NB4 (cell line): Measurements from ENCODE around the gene ZFAND4.
"Not testable (repeated sequence)": the region's sequence is repeated elsewhere in the genome, so short reads cannot be mapped to it uniquely, and the experiment has no call there.

ENCODE experiments used
- DNase-seq: peaks from one replicate; pipeline ENCODE4 v3.0.0; 2010; ENCODE audit warnings: low read depth
- H3K4me3 ChIP-seq: one replicate; pipeline ENCODE4 v1.5.1; 2011; ENCODE audit warnings: mild to moderate bottlenecking, low read depth, low read length, moderate library complexity
- CTCF ChIP-seq: IDR thresholded peaks from one replicate; pipeline ENCODE4 v1.5.1; 2012; ENCODE audit warnings: low read depth, low read length
- MAX ChIP-seq: IDR thresholded peaks from 2 replicates; pipeline ENCODE4 v1.6.1; 2011; ENCODE audit warnings: low read depth, low read length
- MYC ChIP-seq: IDR thresholded peaks from 2 replicates; pipeline ENCODE4 v1.6.1; 2011; ENCODE audit warnings: low read depth, low read length
- POLR2A ChIP-seq: IDR thresholded peaks from 2 replicates; pipeline ENCODE4 v1.6.1; 2011; ENCODE audit warnings: mild to moderate bottlenecking; ENCODE audit not compliant: insufficient read length; ENCODE audit errors: extremely low read depth

The ZFAND4 gene

GRCh38 chr10:45660876-45661411, 11.6 kb downstream of the ZFAND4 start:
- H3K4me3 ChIP-seq, result no peak overlapping the region
- TF ChIP-seq MAX, result no peak
- DNase-seq, result no peak

GRCh38 chr10:45657033-45657926, 15.3 kb downstream of the ZFAND4 start:
- DNase-seq, result no peak
- H3K4me3 ChIP-seq, result no peak overlapping the region
- TF ChIP-seq MAX, result no peak
- no peak for TF ChIP-seq POLR2A
- TF ChIP-seq CTCF, result no peak
- no peak for TF ChIP-seq MYC

GRCh38 chr10:45655219-45655618, 17.4 kb downstream of the ZFAND4 start:
- no peak for TF ChIP-seq CTCF
- no peak for TF ChIP-seq MYC

GRCh38 chr10:45654753-45655141, 17.8 kb downstream of the ZFAND4 start:
- not testable (repeated sequence) for H3K4me3 ChIP-seq, DNase-seq

More at GRCh38 chr10:45655219-45655618, 17.4 kb downstream of the ZFAND4 start:
- H3K4me3 ChIP-seq, result no peak overlapping the region
- no peak for DNase-seq

GRCh38 chr10:45653454-45653853, 19.1 kb downstream of the ZFAND4 start:
- TF ChIP-seq POLR2A (no peak), MYC (no peak), MAX (no peak), CTCF (no peak)
- no peak overlapping the region for H3K4me3 ChIP-seq
- DNase-seq, result no peak

- TF ChIP-seq POLR2A (no peak), MYC (no peak), MAX (no peak), CTCF (no peak)
- no peak overlapping the region for H3K4me3 ChIP-seq
- DNase-seq, result no peak
Observed at GRCh38 chr10:45652511-45652910, 20.1 kb downstream of the ZFAND4 start.

GRCh38 chr10:45649296-45649695, 23.3 kb downstream of the ZFAND4 start:
- TF ChIP-seq CTCF (no peak), MAX (no peak), MYC (no peak), POLR2A (no peak)
- H3K4me3 ChIP-seq, result no peak overlapping the region
- DNase-seq, result no peak
